PC-9 (cell line): Measurements from ENCODE around the gene ABCF3. TPM values are rescaled to one million over a fixed set of nuclear protein-coding genes. Genes with fewer than 3 reads are reported as not detected.
A peak's percentile ranks its signal among the peaks of the same experiment; 100 is the strongest.

Experiments
- BruUV-seq: library from RNA; stranded (reverse); fragments of 400-500 nt; replicated peaks from 2 replicates; lab custom pipeline; 2021; lab: Mats Ljungman, UMichigan
- CTCF ChIA-PET: fragments of 300-600 bp; sonication (Branson Sonifier 250); formaldehyde crosslinking; loops from one replicate; lab custom pipeline; 2022; ENCODE audit warnings: antibody characterized with exemption; lab: Charles Lee
- POLR2A ChIA-PET: fragments of 300-600 bp; sonication (Branson Sonifier 250); formaldehyde crosslinking; loops from one replicate; lab custom pipeline; 2022; ENCODE audit warnings: antibody characterized with exemption; ENCODE audit not compliant: unreplicated experiment; lab: Charles Lee
- DNase-seq, 2 experiments: peaks; one replicate each; pipeline versions ENCODE4 v3.0.0 to v3.0.0-alpha.2; 2015 to 2022; ENCODE audit warnings: mixed read lengths in 1 of 2
- H2AFZ ChIP-seq: fragments of 200-600 bp; sonication (generic); 2 replicates; pipeline ENCODE4 v1.8.1; 2017; ENCODE audit warnings: antibody characterized with exemption
- H3F3A ChIP-seq: fragments of 200-600 bp; sonication (generic); 2 replicates; pipeline ENCODE4 v1.8.1; 2017; ENCODE audit warnings: antibody characterized with exemption, mild to moderate bottlenecking, low read depth; ENCODE audit not compliant: insufficient read depth
- H3K27ac ChIP-seq: fragments of 200-600 bp; sonication (generic); 2 replicates; pipeline ENCODE4 v1.6.1; 2016; ENCODE audit warnings: mixed run types
- H3K27me3 ChIP-seq: fragments of 200-600 bp; sonication (generic); 2 replicates; pipeline ENCODE4 v1.6.1; 2016; ENCODE audit warnings: low read depth, mixed run types; ENCODE audit not compliant: insufficient read depth
- H3K36me3 ChIP-seq: fragments of 200-600 bp; sonication (generic); 2 replicates; pipeline ENCODE4 v1.6.1; 2016; ENCODE audit warnings: low read depth, mixed run types
- H3K4me1 ChIP-seq: fragments of 200-600 bp; sonication (generic); replicated peaks from 2 replicates; pipeline ENCODE4 v1.6.1; 2016; ENCODE audit warnings: mixed run types; ENCODE audit not compliant: insufficient read depth
- H3K4me2 ChIP-seq: fragments of 200-600 bp; sonication (generic); 2 replicates; pipeline ENCODE4 v1.6.1; 2017; ENCODE audit warnings: mixed run types
- H3K4me3 ChIP-seq: fragments of 200-600 bp; sonication (generic); 2 replicates; pipeline ENCODE4 v1.6.1; 2016; ENCODE audit warnings: mixed run types
- H3K79me2 ChIP-seq: fragments of 200-600 bp; sonication (generic); 2 replicates; pipeline ENCODE4 v1.6.1; 2017; ENCODE audit warnings: low read depth, mixed run types
- H3K9me2 ChIP-seq: fragments of 200-600 bp; sonication (generic); 2 replicates; pipeline ENCODE4 v1.8.1; 2017; ENCODE audit warnings: mild to moderate bottlenecking; ENCODE audit not compliant: insufficient read depth
- H3K9me3 ChIP-seq: fragments of 200-600 bp; sonication (generic); 2 replicates; pipeline ENCODE4 v1.8.1; 2016; ENCODE audit warnings: low read depth; ENCODE audit not compliant: insufficient read depth
- H4K20me1 ChIP-seq: fragments of 200-600 bp; sonication (generic); 2 replicates; pipeline ENCODE4 v1.8.1; 2017; ENCODE audit not compliant: insufficient read depth
- CTCF ChIP-seq: fragments of 200-600 bp; sonication (generic); conservative IDR thresholded peaks from 2 replicates; pipeline ENCODE4 v1.6.1; 2017; ENCODE audit warnings: mixed run types, antibody characterized with exemption, mild to moderate bottlenecking, moderate library complexity
- EZH2 ChIP-seq: fragments of 200-600 bp; sonication (generic); IDR thresholded peaks from 2 replicates; pipeline ENCODE4 v1.8.0; 2017; ENCODE audit warnings: antibody characterized with exemption, low read depth
- intact Hi-C: fragments of 100-400 bp; cut with micrococcal nuclease; formaldehyde crosslinking; loops from one replicate; pipeline ENCODE4 v1.10.0; 2022; ENCODE audit not compliant: unreplicated experiment
- total RNA-seq: library from RNA; stranded (reverse); gene quantifications from 2 replicates; pipeline ENCODE4 v1.2.3, GENCODE V29; 2021

The ABCF3 gene
- total RNA-seq, 1 experiment from 2014 or later: 98.8 TPM

DNA sequence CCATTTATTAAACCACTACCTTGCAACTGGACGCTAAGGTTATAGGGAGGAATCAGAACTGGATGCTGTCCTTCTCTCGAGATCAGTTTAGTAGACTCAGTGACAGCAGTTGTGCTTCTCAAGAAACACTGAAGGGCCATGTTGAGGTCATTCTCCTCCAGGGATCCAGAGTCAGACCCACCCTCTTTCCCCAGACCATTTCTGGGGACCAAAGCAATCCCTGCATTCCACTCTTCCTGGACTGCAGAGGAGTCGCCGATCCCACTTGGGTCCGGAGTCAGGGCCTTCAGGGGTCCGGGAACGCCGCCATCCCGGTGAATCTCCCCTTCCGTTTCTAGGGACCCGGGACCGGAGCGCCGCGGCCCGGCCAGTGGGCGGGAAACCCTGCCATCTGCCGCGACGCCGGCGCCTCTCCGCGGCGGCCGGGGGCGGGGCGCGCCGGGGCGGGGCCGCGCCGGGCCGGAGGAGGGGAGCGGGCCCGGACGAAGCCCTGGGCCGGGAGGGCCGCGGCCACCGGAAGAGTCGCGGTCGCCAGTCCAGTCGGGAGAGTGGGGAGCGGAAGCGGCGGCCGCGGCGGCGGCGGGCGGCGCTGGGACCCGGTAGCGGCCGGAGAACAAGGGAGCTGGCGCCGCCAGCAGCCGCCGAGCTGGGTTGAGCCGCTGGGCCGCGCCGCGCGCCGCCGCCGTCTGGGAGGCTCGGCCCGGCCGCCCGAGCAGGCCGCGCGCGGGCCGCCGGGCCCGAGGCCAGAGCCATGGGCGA is 30.9 kb upstream of the ABCF3 start, which contains the start of gene DVL3:
TSS of gene DVL3 (plus strand) at position 493 of the 759 bp plus-strand sequence. CDS start at position 752, 259 bp downstream.
- no peaks in the 10 kb centered on the region for H3K9me2 ChIP-seq
- peak within 1 kb of the TSS; percentile 97 for H3K4me3 ChIP-seq
- ChIA-PET CTCF (interaction anchor here (0.7 to 1.0 kb wide), 4 partner anchors 34 to 260 kb away, joined by 3 to 6 read pairs (median 3); no protein-coding TSS in a partner anchor), POLR2A (interaction anchor here (0.7 to 1.0 kb wide), 2 partner anchors 19 to 22 kb away, joined by 13 to 28 read pairs; no protein-coding TSS in a partner anchor)
- H3K27me3 ChIP-seq: no peaks in the 10 kb centered on the region
- peak in 1 of 2 experiments; percentile 84 for DNase-seq
- BruUV-seq: no TSS peak
- peak within 1 kb of the TSS; percentile 63 for H3K27ac ChIP-seq
- H3K4me2 ChIP-seq: peak within 1 kb of the TSS; percentile 99
- H4K20me1 ChIP-seq: peaks cover 28% of the 10 kb centered on the region
- TF ChIP-seq CTCF (no peak), EZH2 (no peak)
- peaks cover 26% of the 10 kb centered on the region for H3K4me1 ChIP-seq
- H3F3A ChIP-seq: peaks cover 26% of the 10 kb centered on the region
- H3K79me2 ChIP-seq: peaks cover 52% of the 10 kb centered on the region
- H3K9me3 ChIP-seq: no peaks in the 10 kb centered on the region
- intact Hi-C loops: loop anchor here (1.0 kb wide), 2 partner anchors 20 to 260 kb away; partner anchors contain the start of gene EIF2B5
- 0 out of 2 replicates have a peak, but pooled peaks cover under 1% of the 10 kb centered on the region for H3K36me3 ChIP-seq
- H2AFZ ChIP-seq: peak within 1 kb of the TSS; percentile 91

GRCh38 chr3:184155644-184156521 is 30.1 kb upstream of the ABCF3 start:
- H3K79me2 ChIP-seq: peaks cover 60% of the 10 kb centered on the region
- DNase-seq: no peak
- peak overlapping the region; percentile 91 for H2AFZ ChIP-seq
- H3F3A ChIP-seq: peaks cover 25% of the 10 kb centered on the region
- H3K9me2 ChIP-seq: no peaks in the 10 kb centered on the region
- no peaks in the 10 kb centered on the region for H3K9me3 ChIP-seq
- no peaks in the 10 kb centered on the region for H3K27me3 ChIP-seq
- 0 out of 2 replicates have a peak, but pooled peaks cover 5% of the 10 kb centered on the region for H3K36me3 ChIP-seq
- H3K4me1 ChIP-seq: peaks cover 26% of the 10 kb centered on the region
- TSS peak; percentile 36 for BruUV-seq
- CTCF ChIA-PET: interaction anchor here (0.7 to 1.0 kb wide), 5 partner anchors 35 to 260 kb away, joined by 3 to 6 read pairs (median 3); no protein-coding TSS in a partner anchor
- peaks cover 35% of the 10 kb centered on the region for H4K20me1 ChIP-seq
- intact Hi-C loops: loop anchor here (1.0 kb wide), 3 partner anchors 18 to 261 kb away; partner anchors contain the start of genes AP2M1 and EIF2B5
- POLR2A ChIA-PET: interaction anchor here (0.5 to 1.0 kb wide), 2 partner anchors 18 to 20 kb away, joined by 6 to 13 read pairs; no protein-coding TSS in a partner anchor
- H3K4me2 ChIP-seq: peak overlapping the region; percentile 99
- peak overlapping the region; percentile 97 for H3K4me3 ChIP-seq
- peak overlapping the region; percentile 50 for H3K27ac ChIP-seq
- no peak for TF ChIP-seq EZH2
- TF ChIP-seq CTCF: no peak
